Fibroblast of lung (primary cell): ENCODE results near the gene CFAP107. TPM values are rescaled to one million over a fixed set of nuclear protein-coding genes. Genes with fewer than 3 reads are reported as not detected.
"Not testable (repeated sequence)": the region's sequence is repeated elsewhere in the genome, so short reads cannot be mapped to it uniquely, and the experiment has no call there.

ENCODE experiments used
- DNase-seq, 2 donors: peaks; one replicate each; pipeline versions ENCODE4 v3.0.0 to v3.0.0-alpha.2; 2010; ENCODE audit warnings: low read depth in 2 of 2
- H2AFZ ChIP-seq: 2 replicates; pipeline ENCODE4 v1.5.1; 2012; ENCODE audit warnings: low read length, control low read depth, inconsistent platforms
- H3K27ac ChIP-seq: 2 replicates; pipeline ENCODE4 v1.5.1; 2011; ENCODE audit warnings: low read length, control low read depth; ENCODE audit not compliant: insufficient read depth
- H3K27me3 ChIP-seq: 2 replicates; pipeline ENCODE4 v1.5.1; 2011; ENCODE audit warnings: mild to moderate bottlenecking, low read length; ENCODE audit not compliant: control insufficient read depth, insufficient read depth
- H3K36me3 ChIP-seq: 2 replicates; pipeline ENCODE4 v1.5.1; 2011; ENCODE audit warnings: low read length; ENCODE audit not compliant: control insufficient read depth, insufficient read depth
- H3K4me1 ChIP-seq: 2 replicates; pipeline ENCODE4 v1.5.1; 2011; ENCODE audit warnings: low read length; ENCODE audit not compliant: control insufficient read depth, insufficient read depth; ENCODE audit errors: extremely low read depth
- H3K4me2 ChIP-seq: 2 replicates; pipeline ENCODE4 v1.5.1; 2011; ENCODE audit warnings: low read length, control low read depth; ENCODE audit not compliant: insufficient read depth; ENCODE audit errors: extremely low read depth
- H3K4me3 ChIP-seq, 4 experiments: fragments of 200-600 bp in 1 of 4; sonication (generic) in 1 of 4; replicated peaks in 1 of 4; 2 replicates each; pipeline ENCODE4 v1.5.1; 2011 to 2016; ENCODE audit warnings: low read length in 4 of 4, low read depth in 3 of 4, mild to moderate bottlenecking in 3 of 4, control low read depth in 2 of 4, inconsistent platforms in 1 of 4, mixed read lengths in 1 of 4; ENCODE audit not compliant: insufficient read depth in 1 of 4; ENCODE audit errors: control extremely low read depth in 1 of 4
- H3K79me2 ChIP-seq: 2 replicates; pipeline ENCODE4 v1.5.1; 2012; ENCODE audit warnings: mild to moderate bottlenecking, low read length, inconsistent platforms; ENCODE audit not compliant: control insufficient read depth, insufficient read depth
- H3K9ac ChIP-seq: 2 replicates; pipeline ENCODE4 v1.5.1; 2011; ENCODE audit warnings: mild to moderate bottlenecking, low read length, control low read depth; ENCODE audit not compliant: insufficient read depth
- H3K9me3 ChIP-seq: 2 replicates; pipeline ENCODE4 v1.5.1; 2012; ENCODE audit warnings: low read depth, low read length; ENCODE audit not compliant: control insufficient read depth, insufficient read depth
- H4K20me1 ChIP-seq: 2 replicates; pipeline ENCODE4 v1.5.1; 2011; ENCODE audit warnings: low read length; ENCODE audit not compliant: control insufficient read depth, insufficient read depth; ENCODE audit errors: extremely low read depth
- EZH2 ChIP-seq: IDR thresholded peaks from 2 replicates; pipeline ENCODE4 v1.5.1; 2012; ENCODE audit warnings: low read length, control low read depth, mild to moderate bottlenecking; ENCODE audit errors: missing control alignments
- polyA plus RNA-seq, 2 donors: library from polyadenylated mRNA; depleted of rRNA in 1 of 2; stranded (reverse) in 1 of 2; unstranded in 1 of 2; fragments of >200 nt; gene quantifications; 2 replicates each; pipeline ENCODE4 v1.2.1, GENCODE V29; 2011 to 2012; ENCODE audit warnings: missing spikeins in 1 of 2
- total RNA-seq: library from RNA; depleted of rRNA; stranded (reverse); fragments of >200 nt; gene quantifications from 2 replicates; pipeline ENCODE4 v1.2.1, GENCODE V29; 2014
- TF ChIP-seq, protein P1 (sequence below), 2 donors: IDR thresholded peaks in 1 of 2; conservative IDR thresholded peaks in 1 of 2; 1 replicate in 1 of 2; 2 replicates in 1 of 2; pipeline ENCODE4 v1.5.1; 2011 to 2012; ENCODE audit warnings: low read length in 2 of 2, control low read depth in 1 of 2, inconsistent platforms in 1 of 2, low read depth in 1 of 2, mild to moderate bottlenecking in 1 of 2

CFAP107 gene
- total and polyA plus RNA-seq, 2 donors (not counting 1 experiment from before 2014, with no cell fraction given), result not detected

DNA sequence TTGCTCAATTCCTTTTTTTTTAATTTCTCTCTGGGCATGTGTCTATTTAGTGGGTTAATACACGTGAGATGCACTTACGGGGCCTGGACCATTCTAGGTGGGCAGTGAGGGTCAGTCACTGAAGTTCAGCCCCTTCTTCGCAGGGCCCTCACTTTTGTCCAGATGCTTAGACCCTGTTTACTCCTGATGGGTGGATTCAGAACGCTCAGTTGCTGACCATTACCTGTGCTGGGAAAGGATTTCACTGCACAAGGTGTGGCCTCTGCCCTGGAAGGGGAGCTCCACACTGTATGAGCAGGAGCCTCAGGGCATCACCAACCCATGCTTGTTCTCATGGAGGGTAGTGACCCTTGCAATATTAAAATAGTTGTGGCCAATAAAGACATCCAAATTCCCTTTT, 32.1 kb downstream of the CFAP107 start:
- no peak for DNase-seq
- H3K79me2 ChIP-seq, result no peaks in the 10 kb centered on the region
- H3K27me3 ChIP-seq, result no peaks in the 10 kb centered on the region
- H3K4me1 ChIP-seq, result no peaks in the 10 kb centered on the region
- H3K4me2 ChIP-seq, result no peak overlapping the region
- no peak overlapping the region for H3K4me3 ChIP-seq
- H3K9ac ChIP-seq, result no peak overlapping the region
- no peak overlapping the region for H3K27ac ChIP-seq
- TF ChIP-seq EZH2, result no peak
- TF ChIP-seq, protein P1, sequence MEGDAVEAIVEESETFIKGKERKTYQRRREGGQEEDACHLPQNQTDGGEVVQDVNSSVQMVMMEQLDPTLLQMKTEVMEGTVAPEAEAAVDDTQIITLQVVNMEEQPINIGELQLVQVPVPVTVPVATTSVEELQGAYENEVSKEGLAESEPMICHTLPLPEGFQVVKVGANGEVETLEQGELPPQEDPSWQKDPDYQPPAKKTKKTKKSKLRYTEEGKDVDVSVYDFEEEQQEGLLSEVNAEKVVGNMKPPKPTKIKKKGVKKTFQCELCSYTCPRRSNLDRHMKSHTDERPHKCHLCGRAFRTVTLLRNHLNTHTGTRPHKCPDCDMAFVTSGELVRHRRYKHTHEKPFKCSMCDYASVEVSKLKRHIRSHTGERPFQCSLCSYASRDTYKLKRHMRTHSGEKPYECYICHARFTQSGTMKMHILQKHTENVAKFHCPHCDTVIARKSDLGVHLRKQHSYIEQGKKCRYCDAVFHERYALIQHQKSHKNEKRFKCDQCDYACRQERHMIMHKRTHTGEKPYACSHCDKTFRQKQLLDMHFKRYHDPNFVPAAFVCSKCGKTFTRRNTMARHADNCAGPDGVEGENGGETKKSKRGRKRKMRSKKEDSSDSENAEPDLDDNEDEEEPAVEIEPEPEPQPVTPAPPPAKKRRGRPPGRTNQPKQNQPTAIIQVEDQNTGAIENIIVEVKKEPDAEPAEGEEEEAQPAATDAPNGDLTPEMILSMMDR (conservative IDR thresholded peaks at IDR 0.05 in 1 of 2, IDR thresholded peaks at IDR 0.05 in 1 of 2; ENCODE audit: low read depth in 1 of 2, low read length in 2 of 2), result no peak
- no peak overlapping the region for H2AFZ ChIP-seq
- H3K9me3 ChIP-seq, result no peaks in the 10 kb centered on the region
- no peaks in the 10 kb centered on the region for H4K20me1 ChIP-seq
- no peaks in the 10 kb centered on the region for H3K36me3 ChIP-seq

DNA sequence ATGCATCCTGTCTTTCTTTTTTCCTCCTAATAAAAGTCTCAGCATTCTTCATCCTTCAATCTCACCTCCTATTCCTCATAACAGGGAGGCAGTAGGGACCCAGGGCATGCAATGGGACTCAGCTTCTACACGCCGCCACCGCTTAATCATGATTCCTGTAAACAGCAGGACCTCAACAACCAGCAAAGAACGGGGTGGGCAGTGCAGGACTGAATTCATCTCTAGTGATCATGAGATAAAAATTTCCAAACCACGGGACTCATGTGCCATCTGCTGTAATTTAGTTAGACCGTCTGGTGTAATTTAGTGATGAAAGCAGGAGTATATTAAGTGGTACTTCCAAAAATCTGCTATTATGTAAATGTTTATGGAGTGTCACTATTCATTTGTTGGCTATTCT, 32.9 kb downstream of the CFAP107 start:
- DNase-seq, result no peak
- H3K36me3 ChIP-seq, result no peaks in the 10 kb centered on the region
- H3K4me1 ChIP-seq, result no peaks in the 10 kb centered on the region
- H3K4me2 ChIP-seq, result no peak overlapping the region
- H4K20me1 ChIP-seq, result no peaks in the 10 kb centered on the region
- no peak overlapping the region for H2AFZ ChIP-seq
- no peak overlapping the region for H3K4me3 ChIP-seq
- no peak overlapping the region for H3K9ac ChIP-seq
- no peak for TF ChIP-seq EZH2
- TF ChIP-seq, protein P1 (conservative IDR thresholded peaks at IDR 0.05 in 1 of 2, IDR thresholded peaks at IDR 0.05 in 1 of 2; ENCODE audit: low read depth in 1 of 2, low read length in 2 of 2), result no peak
- no peaks in the 10 kb centered on the region for H3K27me3 ChIP-seq
- no peaks in the 10 kb centered on the region for H3K9me3 ChIP-seq
- H3K27ac ChIP-seq, result no peak overlapping the region
- H3K79me2 ChIP-seq, result no peaks in the 10 kb centered on the region

DNA sequence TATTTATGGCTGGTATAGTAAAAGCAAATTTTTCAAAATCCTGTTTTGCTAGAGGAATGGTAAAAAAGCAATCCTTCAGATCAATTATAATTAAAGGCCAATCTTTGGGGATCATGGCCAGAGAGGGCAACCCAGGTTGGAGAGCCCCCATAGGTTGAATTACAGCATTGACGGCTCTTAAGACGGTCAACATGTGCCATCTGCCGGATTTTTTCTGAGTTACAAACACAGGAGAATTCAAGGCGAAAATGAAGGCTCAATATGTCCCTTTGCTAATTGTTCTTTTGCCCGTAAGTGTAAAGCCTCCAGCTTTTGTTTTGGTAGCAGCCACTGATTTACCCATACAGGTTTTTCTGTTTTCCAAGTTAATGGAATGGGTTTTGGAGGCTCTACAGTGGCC, 35.5 kb downstream of the CFAP107 start:
- H3K27me3 ChIP-seq, H3K9ac ChIP-seq, H3K27ac ChIP-seq, H3K4me3 ChIP-seq, H4K20me1 ChIP-seq, H3K4me1 ChIP-seq, H3K36me3 ChIP-seq, H3K79me2 ChIP-seq, DNase-seq, H2AFZ ChIP-seq, H3K9me3 ChIP-seq, H3K4me2 ChIP-seq: not testable (repeated sequence)

DNA sequence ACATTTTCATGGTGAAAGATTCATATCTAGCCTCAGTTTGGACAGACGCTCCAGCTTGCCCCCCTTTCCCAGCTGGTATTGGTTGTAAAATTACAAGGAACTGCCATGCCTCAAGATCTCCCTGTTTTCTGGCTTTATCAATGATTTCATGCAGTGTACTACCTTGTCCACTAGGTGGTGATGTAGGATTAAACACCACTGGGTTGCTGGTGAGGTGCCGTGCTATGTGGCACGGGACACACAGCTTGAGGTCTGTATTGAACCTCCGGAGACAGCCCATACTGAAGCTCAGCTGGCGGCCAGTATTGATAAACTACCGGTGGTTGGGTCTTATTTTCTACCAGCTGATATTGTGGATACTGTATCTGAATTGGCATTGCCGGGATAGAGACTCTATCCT, 37.8 kb downstream of the CFAP107 start:
- H4K20me1 ChIP-seq, DNase-seq, H3K4me2 ChIP-seq, H3K27me3 ChIP-seq, H3K9ac ChIP-seq, H3K79me2 ChIP-seq, H3K27ac ChIP-seq, H2AFZ ChIP-seq, H3K9me3 ChIP-seq, H3K4me1 ChIP-seq, H3K4me3 ChIP-seq, H3K36me3 ChIP-seq: not testable (repeated sequence)

DNA sequence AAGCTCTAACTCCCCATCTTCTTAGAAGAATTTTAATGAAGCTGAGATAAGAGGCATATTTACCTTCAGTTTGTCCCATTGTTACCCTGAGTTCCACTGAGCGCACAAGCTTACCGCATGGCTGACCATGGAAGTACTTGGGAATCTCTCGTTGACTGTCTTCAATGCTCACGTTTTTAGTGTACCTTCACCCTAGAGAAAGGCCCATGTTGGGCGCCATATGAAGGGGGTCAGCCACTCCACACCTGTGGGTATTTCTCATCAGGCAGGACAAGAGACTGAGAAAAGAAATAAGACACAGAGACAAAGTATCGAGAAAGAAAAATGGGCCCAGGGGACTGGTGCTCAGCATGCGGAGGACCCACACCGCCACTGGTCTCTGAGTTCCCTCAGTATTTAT, 38.7 kb downstream of the CFAP107 start:
- not testable (repeated sequence) for H2AFZ ChIP-seq, H4K20me1 ChIP-seq, H3K4me2 ChIP-seq

More for the DNA sequence above, 38.7 kb downstream of the CFAP107 start:
- H3K79me2 ChIP-seq, H3K9ac ChIP-seq, H3K27ac ChIP-seq, H3K27me3 ChIP-seq, H3K9me3 ChIP-seq, H3K4me3 ChIP-seq, H3K4me1 ChIP-seq, H3K36me3 ChIP-seq: not testable (repeated sequence)
- DNase-seq, result peak in 1 of 2 donors; percentile 1
